Pancreas (tissue), 10 donors: ENCODE measurements around the gene KIFC3. TPM values are rescaled to one million over a fixed set of nuclear protein-coding genes. Genes with fewer than 3 reads are reported as not detected.

Experiments
- ATAC-seq, 4 donors: fragments of 200-7000 bp; cut with Tn5 transposase; one replicate each; pipeline versions ENCODE4 v1.8.0 to v1.9.1; 2020; ENCODE audit warnings: mild to moderate bottlenecking in 4 of 4, moderate library complexity in 4 of 4
- DNase-seq, 6 donors: peaks; one replicate each; pipeline ENCODE4 v3.0.0-alpha.2; 2020
- FAIRE-seq: peaks from 2 replicates; lab custom pipeline; 2012; peaks lifted over from hg19 to GRCh38; lab: Jason Lieb, UNC
- H3K27ac ChIP-seq, 4 donors: fragments of 200-600 bp; sonication (generic); 1 replicate in 3 of 4; 2 replicates in 1 of 4; pipeline versions ENCODE4 v1.5.0 to v1.8.0; 2020
- H3K27me3 ChIP-seq, 4 donors: fragments of 200-600 bp; one replicate each; pipeline ENCODE4 v1.8.0; 2021
- H3K36me3 ChIP-seq, 3 donors: fragments of 200-600 bp; sonication (generic) in 1 of 3; one replicate each; pipeline versions ENCODE4 v1.5.0 to v1.8.0; 2020 to 2021
- H3K4me1 ChIP-seq, 3 donors: fragments of 200-600 bp; one replicate each; pipeline ENCODE4 v1.8.0; 2021
- H3K4me3 ChIP-seq, 4 donors: fragments of 200-600 bp; sonication (generic) in 2 of 4; one replicate each; pipeline versions ENCODE4 v1.5.0 to v1.8.0; 2020 to 2021
- H3K9me3 ChIP-seq, 4 donors: fragments of 200-600 bp; one replicate each; pipeline ENCODE4 v1.8.0; 2021
- CTCF ChIP-seq, 4 donors: fragments of 200-600 bp; sonication (generic) in 3 of 4; IDR thresholded peaks; one replicate each; pipeline versions ENCODE4 v1.5.0 to v1.8.0; 2021; ENCODE audit warnings: antibody characterized with exemption in 4 of 4
- WGBS, 2 donors: extraction: QIAGEN DNeasy Blood & Tissue Kit; methylation state at CpG; one replicate each; pipeline ENCODE4 v1.1.7; 2013; 5-methylcytosine and 5-hydroxymethylcytosine counted together
- intact Hi-C, 3 donors: fragments of 100-400 bp; cut with DNase I; formaldehyde crosslinking; loops; one replicate each; pipeline versions ENCODE4 v1.11.1 to v1.14.2; 2022
- polyA plus RNA-seq, 2 donors: library from polyadenylated mRNA; stranded (reverse); fragments of 200-250 nt; gene quantifications; one replicate each; pipeline ENCODE4 v1.2.3, GENCODE V29; 2013
- total RNA-seq, 6 donors: library from RNA; stranded (reverse); fragmentation: NEBNext Ultra II Directional in 4 of 6; extraction: Animal tissue kit (Norgen Biotek cat#: 25700) in 4 of 6; gene quantifications; one replicate each; pipeline versions ENCODE4 v1.2.1 to v1.2.4, GENCODE V29; 2021 to 2023
- donor health status: healthy with polysubstance abuse.
- donor health status: DM: no; HTN: no; CAD: no; lungs with moderate emphysema.
- donor health status: DM: no; HTN: no; CAD: no.
- donor health status: control.
- donor health status: control.
- donor health status: Bipolar disorder and iron deficiency.
- donor health status: DM: yes; HTN: yes; CAD: no.
- donor health status: DM: no; HTN: no; CAD: no.
- donor health status: DM: no; HTN: no; CAD: no.
- donor health status: DM: yes; HTN: yes; CAD: no.

KIFC3 gene
- total and polyA plus RNA-seq, 8 donors = 33.8 to 284 (median 61.1) TPM

GRCh38 chr16:57755061-57755684 is 47.1 kb downstream of the KIFC3 start:
- DNase-seq (peak in 3 of 6 donors; percentile 35 to 72 (median 54)), FAIRE-seq (no peak), ATAC-seq (no peak)
- H3K27ac ChIP-seq = no peak overlapping the region
- no peaks in the 10 kb centered on the region for H3K4me1 ChIP-seq
- intact Hi-C loops = loop anchor here in 1 of 3 donors (10.0 kb wide), 1 partner anchor 110 kb away; no protein-coding TSS in a partner anchor
- no peaks in the 10 kb centered on the region for H3K27me3 ChIP-seq
- no peak overlapping the region for H3K4me3 ChIP-seq
- no peaks in the 10 kb centered on the region for H3K9me3 ChIP-seq
- peaks cover 0 to 9% (median 0%) of the 10 kb centered on the region in 3 donors for H3K36me3 ChIP-seq
- no peak for TF ChIP-seq CTCF (IDR thresholded peaks at IDR 0.05)
- WGBS, 2 donors = 87 to 90% methylated on average over 24 of the region's 24 CpGs

- Histone ChIP-seq H3K36me3 (peaks cover 0 to 6% (median 0%) of the 10 kb centered on the region in 3 donors), H3K27ac (no peak overlapping the region)
- no peak for FAIRE-seq
These were observed 47.8 kb downstream of the KIFC3 start for GRCh38 chr16:57754354-57755060.

GRCh38 chr16:57753448-57754353 is 48.6 kb downstream of the KIFC3 start:
- intact Hi-C loops = loop anchor here in 2 of 3 donors (5.0 to 10.0 kb wide), 2 partner anchors 111 to 244 kb away; no protein-coding TSS in a partner anchor
- peak in 3 of 6 donors; percentile 31 to 63 (median 50) for DNase-seq
- WGBS, 2 donors = 91 to 94% methylated on average over 32 of the region's 32 CpGs
- no peaks in the 10 kb centered on the region for H3K27me3 ChIP-seq
- H3K27ac ChIP-seq = no peak overlapping the region
- H3K4me1 ChIP-seq = no peaks in the 10 kb centered on the region
- no peak for FAIRE-seq
- no peaks in the 10 kb centered on the region for H3K9me3 ChIP-seq
- H3K36me3 ChIP-seq = peaks cover 0 to 4% (median 0%) of the 10 kb centered on the region in 3 donors
- H3K4me3 ChIP-seq = no peak overlapping the region
- ATAC-seq = no peak
- TF ChIP-seq CTCF (IDR thresholded peaks at IDR 0.05) = no peak

More at GRCh38 chr16:57754354-57755060, 47.8 kb downstream of the KIFC3 start:
- H3K9me3 ChIP-seq = no peaks in the 10 kb centered on the region
- H3K27me3 ChIP-seq = no peaks in the 10 kb centered on the region
- peak in 1 of 6 donors; percentile 53 for DNase-seq
- no peak for TF ChIP-seq CTCF (IDR thresholded peaks at IDR 0.05)
- no peaks in the 10 kb centered on the region for H3K4me1 ChIP-seq
- no peak for ATAC-seq
- 84 to 85% methylated on average over 9 of the region's 9 CpGs for WGBS, 2 donors
- intact Hi-C loops = loop anchor here in 2 of 3 donors (5.0 to 10.0 kb wide), 2 partner anchors 110 to 243 kb away; no protein-coding TSS in a partner anchor
- H3K4me3 ChIP-seq = no peak overlapping the region

- DNase-seq (peak in 2 of 6 donors; percentile 28 to 71), ATAC-seq (no peak), FAIRE-seq (no peak)
- TF ChIP-seq CTCF (IDR thresholded peaks at IDR 0.05) = no peak
- Histone ChIP-seq H3K27ac (no peak overlapping the region), H3K4me3 (no peak overlapping the region), H3K4me1 (no peaks in the 10 kb centered on the region), H3K36me3 (peaks cover 0 to 4% (median 0%) of the 10 kb centered on the region in 3 donors), H3K27me3 (no peaks in the 10 kb centered on the region), H3K9me3 (no peaks in the 10 kb centered on the region)
- intact Hi-C loops = loop anchor here in 2 of 3 donors (5.0 to 10.0 kb wide), 2 partner anchors 112 to 244 kb away; no protein-coding TSS in a partner anchor
- 87 to 88% methylated on average over 44 of the region's 44 CpGs for WGBS, 2 donors
These were observed 49.5 kb downstream of the KIFC3 start for GRCh38 chr16:57752581-57753447.
